KG1 (cell line): ENCODE measurements around the gene FA2H.
"Not testable (repeated sequence)": the region's sequence is repeated elsewhere in the genome, so short reads cannot be mapped to it uniquely, and the experiment has no call there.

ENCODE experiments used
- DNase-seq: peaks from one replicate; lab custom pipeline; 2025; lab: John Stamatoyannopoulos, UW

Gene FA2H

GRCh38 chr16:74774223-74775139 lies at the start of gene FA2H:
Gene FA2H (minus strand): TSS chr16:74774820. CDS start chr16:74774755, 65 bp downstream.
- no peak for DNase-seq

- DNase-seq = no peak
Observed at GRCh38 chr16:74817851-74818250, 43.2 kb upstream of the FA2H start.

- peak; percentile 47 for DNase-seq
Observed at GRCh38 chr16:74813109-74813641, 38.6 kb upstream of the FA2H start.

- DNase-seq = no peak
Observed at GRCh38 chr16:74811911-74812310, 37.3 kb upstream of the FA2H start.

- not testable (repeated sequence) for DNase-seq
Observed at GRCh38 chr16:74811216-74811615, 36.6 kb upstream of the FA2H start.

- no peak for DNase-seq
Observed at GRCh38 chr16:74807052-74807646, 32.5 kb upstream of the FA2H start.

- DNase-seq = no peak
Observed at GRCh38 chr16:74800216-74800871, 25.7 kb upstream of the FA2H start.

GRCh38 chr16:74797414-74797813 lies 22.8 kb upstream of the FA2H start:
- no peak for DNase-seq

GRCh38 chr16:74795104-74795503 lies 20.5 kb upstream of the FA2H start:
- DNase-seq = no peak

GRCh38 chr16:74794668-74795067 lies 20.0 kb upstream of the FA2H start:
- DNase-seq = no peak

GRCh38 chr16:74793571-74793970 lies 19.0 kb upstream of the FA2H start:
- DNase-seq = no peak

GRCh38 chr16:74792225-74792624 lies 17.6 kb upstream of the FA2H start:
- DNase-seq = no peak

- DNase-seq = not testable (repeated sequence)
Observed at GRCh38 chr16:74791749-74792148, 17.1 kb upstream of the FA2H start.

- no peak for DNase-seq
Observed at GRCh38 chr16:74788108-74788507, 13.5 kb upstream of the FA2H start.

GRCh38 chr16:74785031-74785430 lies 10.4 kb upstream of the FA2H start:
- no peak for DNase-seq

- no peak for DNase-seq
Observed at GRCh38 chr16:74778646-74779045, 4.0 kb upstream of the FA2H start.

GRCh38 chr16:74776926-74777325 lies 2.3 kb upstream of the FA2H start:
- no peak for DNase-seq

- no peak for DNase-seq
Observed at GRCh38 chr16:74775255-74775654, 635 bp upstream of the FA2H start.

GRCh38 chr16:74773446-74774222 lies 986 bp downstream of the FA2H start:
- DNase-seq = no peak

GRCh38 chr16:74771656-74772315 lies 2.8 kb downstream of the FA2H start:
- no peak for DNase-seq

GRCh38 chr16:74770831-74771526 lies 3.6 kb downstream of the FA2H start:
- no peak for DNase-seq
